K562 (cell line): Measurements from ENCODE around the gene HNF4A. TPM values are rescaled to one million over a fixed set of nuclear protein-coding genes. Genes with fewer than 3 reads are reported as not detected.

ENCODE experiments used
- ATAC-seq: fragments of 200-7000 bp; cut with Tn5 transposase; 3 replicates; pipeline ENCODE4 v1.9.1; 2020; ENCODE audit warnings: moderate library complexity
- BruUV-seq: library from RNA; stranded (reverse); fragments of 400-500 nt; replicated peaks from 2 replicates; lab custom pipeline; 2021; lab: Mats Ljungman, UMichigan
- CTCF ChIA-PET: fragments of 300-600 bp; formaldehyde crosslinking; extraction: SDS; loops from one replicate; lab custom pipeline; 2021; ENCODE audit warnings: low intra/inter-chr PET ratio; lab: Yijun Ruan, JAX
- POLR2A ChIA-PET: fragments of 300-600, 350-650 bp; sonication (Branson Sonifier 250); formaldehyde crosslinking; extraction: SDS; loops from one replicate; lab custom pipeline; 2021; ENCODE audit warnings: antibody characterized with exemption, inconsistent platforms; lab: Yijun Ruan, JAX
- DNase-seq, 4 experiments: peaks; one replicate each; pipeline versions ENCODE4 v3.0.0 to v3.0.0-alpha.2; 2011 to 2018; ENCODE audit warnings: low spot score in 3 of 4, mixed read lengths in 3 of 4; ENCODE audit errors: extremely low read depth in 1 of 4
- FAIRE-seq: peaks from 2 replicates; lab custom pipeline; 2011; peaks lifted over from hg19 to GRCh38; lab: Jason Lieb, UNC
- H2AFZ ChIP-seq: 2 replicates; pipeline ENCODE4 v1.6.0; 2011; ENCODE audit warnings: low read depth, low read length, control low read depth, inconsistent platforms
- H3K27ac ChIP-seq: fragments of 200-600 bp; 3 replicates; pipeline ENCODE4 v1.8.0; 2011; ENCODE audit warnings: low read depth, mild to moderate bottlenecking, control low read depth, inconsistent platforms, low read length, moderate library complexity, mixed read lengths; ENCODE audit errors: extremely low read depth
- H3K27me3 ChIP-seq, 2 experiments: fragments of 300-600 bp in 1 of 2; 2 replicates in 1 of 2; 3 replicates in 1 of 2; pipeline versions ENCODE4 v1.6.0 to v1.8.0; 2011; ENCODE audit warnings: inconsistent platforms in 2 of 2, low read length in 2 of 2, mild to moderate bottlenecking in 1 of 2, mixed read lengths in 1 of 2, moderate library complexity in 1 of 2; ENCODE audit not compliant: control insufficient read depth in 2 of 2, insufficient read depth in 2 of 2
- H3K36me3 ChIP-seq: fragments of 300-600 bp; 3 replicates; pipeline ENCODE4 v1.8.0; 2011; ENCODE audit warnings: mild to moderate bottlenecking, low read length, inconsistent platforms; ENCODE audit not compliant: control insufficient read depth, insufficient read depth
- H3K4me1 ChIP-seq, 2 experiments: fragments of 200-600 bp in 1 of 2; replicated peaks in 1 of 2; 2 replicates in 1 of 2; 3 replicates in 1 of 2; pipeline versions ENCODE4 v1.5.1 to v1.8.0; 2011; ENCODE audit warnings: inconsistent platforms in 2 of 2, low read length in 2 of 2, mild to moderate bottlenecking in 1 of 2, mixed read lengths in 1 of 2, moderate library complexity in 1 of 2; ENCODE audit not compliant: control insufficient read depth in 2 of 2, insufficient read depth in 2 of 2
- H3K4me2 ChIP-seq: 2 replicates; pipeline ENCODE4 v1.6.1; 2011; ENCODE audit warnings: low read length, control low read depth, inconsistent platforms, mixed read lengths; ENCODE audit not compliant: insufficient read depth
- H3K4me3 ChIP-seq: fragments of 200-600 bp; sonication (generic), shearing (Covaris generic); 2 replicates; pipeline ENCODE4 v1.5.1; 2016; ENCODE audit warnings: control low read depth, inconsistent platforms
- H3K79me2 ChIP-seq: fragments of 200-600 bp; 3 replicates; pipeline ENCODE4 v1.8.0; 2011; ENCODE audit warnings: low read length, inconsistent platforms; ENCODE audit not compliant: control insufficient read depth, insufficient read depth
- H3K9ac ChIP-seq, 2 experiments: 2 replicates each; pipeline versions ENCODE4 v1.6.0 to v1.6.1; 2011; ENCODE audit warnings: low read depth in 2 of 2, low read length in 2 of 2, control low read depth in 1 of 2, inconsistent platforms in 1 of 2, mild to moderate bottlenecking in 1 of 2, mixed read lengths in 1 of 2; ENCODE audit not compliant: insufficient read depth in 1 of 2
- H3K9me1 ChIP-seq: one replicate; pipeline ENCODE4 v1.6.0; 2011; ENCODE audit warnings: inconsistent platforms, mild to moderate bottlenecking, low read length, moderate library complexity; ENCODE audit not compliant: control insufficient read depth, insufficient read depth
- H3K9me3 ChIP-seq: replicated peaks from 2 replicates; pipeline ENCODE4 v1.5.1; 2011; ENCODE audit warnings: low read depth, low read length, inconsistent platforms; ENCODE audit not compliant: control insufficient read depth, insufficient read depth
- H4K20me1 ChIP-seq: replicated peaks from 2 replicates; pipeline ENCODE4 v1.6.1; 2011; ENCODE audit warnings: low read length, inconsistent platforms, mixed read lengths; ENCODE audit not compliant: control insufficient read depth, insufficient read depth
- BCOR ChIP-seq: fragments of 450-650 bp; IDR thresholded peaks from 2 replicates; pipeline ENCODE4 v1.6.1; 2016
- C11orf30 ChIP-seq: fragments of 450-650 bp; IDR thresholded peaks from 2 replicates; pipeline ENCODE4 v1.6.1; 2016; ENCODE audit warnings: low read depth, mild to moderate bottlenecking
- KDM1A ChIP-seq, 2 experiments: fragments of 450-650 bp; IDR thresholded peaks; 2 replicates each; pipeline ENCODE4 v1.6.1; 2016; ENCODE audit warnings: mild to moderate bottlenecking in 2 of 2
- NFIX ChIP-seq: fragments of 250-450 bp; sonication (Bioruptor Pico); IDR thresholded peaks from 2 replicates; pipeline ENCODE4 v1.4.0; 2020; ENCODE audit warnings: low read depth, mild to moderate bottlenecking, moderate library complexity
- ZC3H8 ChIP-seq: fragments of 450-650 bp; IDR thresholded peaks from 2 replicates; pipeline ENCODE4 v1.6.1; 2017
- ZNF121 ChIP-seq: sonication (generic); formaldehyde crosslinking; conservative IDR thresholded peaks from 2 replicates; pipeline ENCODE4 v1.8.0; 2022; ENCODE audit warnings: missing genetic modification reagents
- ZNF124 ChIP-seq: sonication (generic); formaldehyde crosslinking; IDR thresholded peaks from 2 replicates; pipeline ENCODE4 v1.8.1; 2022; ENCODE audit warnings: missing genetic modification reagents
- ZNF232 ChIP-seq: sonication (generic); formaldehyde crosslinking; IDR thresholded peaks from 2 replicates; pipeline ENCODE4 v1.8.0; 2022; ENCODE audit warnings: mild to moderate bottlenecking, missing genetic modification reagents
- WGBS: fragments of 100-300 bp; shearing (Covaris generic); methylation state at CpG from one replicate; pipeline ENCODE4 v1.1.6; 2016; ENCODE audit warnings: low coverage, mixed read lengths; ENCODE audit not compliant: insufficient coverage; ENCODE audit errors: missing lambda C conversion rate; 5-methylcytosine and 5-hydroxymethylcytosine counted together
- in situ Hi-C: fragments of 300-500 bp; cut with MboI; formaldehyde crosslinking; loops from 4 replicates; pipeline ENCODE4 v1.15.0; 2018; ENCODE audit warnings: inconsistent platforms, mixed read lengths
- intact Hi-C: fragments of 100-400 bp; cut with micrococcal nuclease; formaldehyde crosslinking; loops from 2 replicates; pipeline ENCODE4 v1.14.2; 2022
- polyA plus RNA-seq, 8 experiments: library from polyadenylated mRNA; depleted of rRNA in 4 of 8; stranded (reverse) in 5 of 8; unstranded in 3 of 8; fragments of >200 nt; fragmentation: Nextera tagmentation in 2 of 8; fragmentation: Illumina TruSeq in 1 of 8; extraction: Ambion mirVana in 2 of 8; extraction: Trizol in 1 of 8; gene quantifications; 2 replicates each; pipeline versions ENCODE4 v1.2.1 to v1.2.3, GENCODE V29; 2011 to 2014; ENCODE audit warnings: inconsistent platforms in 1 of 8, missing spikeins in 1 of 8
- total RNA-seq, 7 experiments: library from RNA; depleted of rRNA in 6 of 7; stranded (reverse); fragments of >200 nt in 6 of 7; fragmentation: Illumina TruSeq in 2 of 7; extraction: Trizol in 2 of 7; gene quantifications; 2 replicates each; pipeline versions ENCODE4 v1.2.1 to v1.2.3, GENCODE V29; 2011 to 2021; ENCODE audit warnings: low replicate concordance in 1 of 7
- TF ChIP-seq, protein P1 (sequence below), 2 experiments: fragments of 450-650 bp; IDR thresholded peaks; 2 replicates each; pipeline ENCODE4 v1.6.1; 2018; ENCODE audit warnings: mild to moderate bottlenecking in 2 of 2, low read depth in 1 of 2; ENCODE audit not compliant: partially characterized antibody in 2 of 2

HNF4A gene
- total and polyA plus RNA-seq, 9 of the 15 experiments (the other 6 are each of a cell fraction or from before 2014, with no cell fraction given) = 0.03 to 0.27 (median 0.08) TPM; not detected in 5

DNA sequence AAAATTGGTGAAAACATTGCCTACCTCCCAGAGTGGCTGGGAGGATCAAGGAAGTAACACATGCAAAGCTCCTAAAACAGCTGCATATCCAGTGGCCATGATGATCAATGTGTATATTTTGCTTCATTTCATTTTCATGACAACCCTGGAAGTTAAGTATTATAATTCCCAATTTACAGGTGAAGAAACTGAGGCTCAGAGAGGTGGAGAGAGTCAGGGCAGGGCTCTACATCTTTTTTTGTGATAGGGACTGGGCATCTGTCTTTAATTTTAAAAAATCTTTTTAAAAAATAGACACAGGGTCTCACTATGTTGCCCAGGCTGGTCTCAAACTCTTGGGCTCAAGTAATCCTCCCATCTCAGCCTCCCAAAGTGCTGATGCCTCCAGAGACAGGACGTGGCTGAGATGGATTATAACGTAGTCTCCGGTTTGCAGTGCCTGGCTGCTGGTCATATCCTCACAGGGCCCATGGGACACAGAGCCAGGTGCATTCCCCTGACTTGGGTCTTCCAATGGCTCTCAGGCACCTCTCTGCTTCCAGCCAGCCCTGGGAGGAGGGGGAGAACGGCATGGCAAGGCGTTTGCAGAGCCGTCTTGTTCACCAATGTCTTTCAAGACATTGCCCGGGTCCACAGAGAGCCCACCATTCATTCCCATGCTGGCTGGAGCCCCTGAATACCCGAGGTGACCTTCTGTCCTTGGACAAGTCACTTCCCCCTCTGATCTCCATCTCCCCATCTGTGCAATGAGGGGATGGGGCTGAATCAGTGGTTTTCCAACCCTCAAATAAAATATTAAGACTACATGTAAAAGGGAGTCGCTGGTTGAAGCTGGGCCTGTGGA lies 38.3 kb downstream of the HNF4A start:
- H3K27me3 ChIP-seq = peaks cover 2 to 24% of the 10 kb centered on the region in 2 experiments; a peak in 2 of 5 replicates
- no peaks in the 10 kb centered on the region for H3K9me3 ChIP-seq
- H3K9ac ChIP-seq = no peak overlapping the region; a peak in 1 of 4 replicates
- FAIRE-seq (no peak), DNase-seq (no peak), ATAC-seq (no peak; the same call in 2 of the 3 replicates)
- no peak overlapping the region for H3K27ac ChIP-seq
- CTCF ChIA-PET = no interaction called here
- intact Hi-C loops (no loop called here), in situ Hi-C loops (no loop called here)
- no peaks in the 10 kb centered on the region for H3K9me1 ChIP-seq
- no TSS peak for BruUV-seq
- peak overlapping the region; percentile 53; the same call in 1 of the 2 replicates for H2AFZ ChIP-seq
- POLR2A ChIA-PET = interaction anchor here (0.7 to 1.6 kb wide), 3 partner anchors 13 to 61 kb away, joined by 3 to 6 read pairs (median 3); no protein-coding TSS in a partner anchor
- no peaks in the 10 kb centered on the region for H4K20me1 ChIP-seq
- H3K36me3 ChIP-seq = no peaks in the 10 kb centered on the region
- H3K79me2 ChIP-seq = no peaks in the 10 kb centered on the region
- H3K4me3 ChIP-seq = no peak overlapping the region
- H3K4me2 ChIP-seq = peak overlapping the region; percentile 29; the same call in 1 of the 2 replicates
- H3K4me1 ChIP-seq = peaks cover 19 to 28% of the 10 kb centered on the region in 2 experiments
- 36% methylated on average over 7 of the region's 9 CpGs for WGBS
- TF ChIP-seq ZNF232 (CRISPR knock-in tag) (no peak), NFIX (no peak), ZNF124 (CRISPR knock-in tag) (no peak), BCOR (0 out of 2 replicates have a peak, but pooled peaks have one; percentile 39), C11orf30 (no peak), ZNF121 (CRISPR knock-in tag) (peak; percentile 81), ZC3H8 (no peak), KDM1A (IDR thresholded peaks at IDR 0.05) (0 out of 4 replicates have a peak, but pooled peaks of 1 of the 2 experiments have one; percentile 15)
- TF ChIP-seq, protein P1, sequence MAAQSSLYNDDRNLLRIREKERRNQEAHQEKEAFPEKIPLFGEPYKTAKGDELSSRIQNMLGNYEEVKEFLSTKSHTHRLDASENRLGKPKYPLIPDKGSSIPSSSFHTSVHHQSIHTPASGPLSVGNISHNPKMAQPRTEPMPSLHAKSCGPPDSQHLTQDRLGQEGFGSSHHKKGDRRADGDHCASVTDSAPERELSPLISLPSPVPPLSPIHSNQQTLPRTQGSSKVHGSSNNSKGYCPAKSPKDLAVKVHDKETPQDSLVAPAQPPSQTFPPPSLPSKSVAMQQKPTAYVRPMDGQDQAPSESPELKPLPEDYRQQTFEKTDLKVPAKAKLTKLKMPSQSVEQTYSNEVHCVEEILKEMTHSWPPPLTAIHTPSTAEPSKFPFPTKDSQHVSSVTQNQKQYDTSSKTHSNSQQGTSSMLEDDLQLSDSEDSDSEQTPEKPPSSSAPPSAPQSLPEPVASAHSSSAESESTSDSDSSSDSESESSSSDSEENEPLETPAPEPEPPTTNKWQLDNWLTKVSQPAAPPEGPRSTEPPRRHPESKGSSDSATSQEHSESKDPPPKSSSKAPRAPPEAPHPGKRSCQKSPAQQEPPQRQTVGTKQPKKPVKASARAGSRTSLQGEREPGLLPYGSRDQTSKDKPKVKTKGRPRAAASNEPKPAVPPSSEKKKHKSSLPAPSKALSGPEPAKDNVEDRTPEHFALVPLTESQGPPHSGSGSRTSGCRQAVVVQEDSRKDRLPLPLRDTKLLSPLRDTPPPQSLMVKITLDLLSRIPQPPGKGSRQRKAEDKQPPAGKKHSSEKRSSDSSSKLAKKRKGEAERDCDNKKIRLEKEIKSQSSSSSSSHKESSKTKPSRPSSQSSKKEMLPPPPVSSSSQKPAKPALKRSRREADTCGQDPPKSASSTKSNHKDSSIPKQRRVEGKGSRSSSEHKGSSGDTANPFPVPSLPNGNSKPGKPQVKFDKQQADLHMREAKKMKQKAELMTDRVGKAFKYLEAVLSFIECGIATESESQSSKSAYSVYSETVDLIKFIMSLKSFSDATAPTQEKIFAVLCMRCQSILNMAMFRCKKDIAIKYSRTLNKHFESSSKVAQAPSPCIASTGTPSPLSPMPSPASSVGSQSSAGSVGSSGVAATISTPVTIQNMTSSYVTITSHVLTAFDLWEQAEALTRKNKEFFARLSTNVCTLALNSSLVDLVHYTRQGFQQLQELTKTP (IDR thresholded peaks at IDR 0.05; ENCODE audit: low read depth in 1 of 2, partially characterized antibody in 2 of 2) = no peak
- TF ChIP-seq, all 486 proteins: peak for 3
